Stomach (tissue), 9 donors: Measurements from ENCODE around the gene DNAJC5G. TPM values are rescaled to one million over a fixed set of nuclear protein-coding genes. Genes with fewer than 3 reads are reported as not detected.
"Not testable (repeated sequence)": the region's sequence is repeated elsewhere in the genome, so short reads cannot be mapped to it uniquely, and the experiment has no call there.

Experiments
- DNase-seq, 2 donors: peaks; one replicate each; pipeline versions ENCODE4 v3.0.0 to v3.0.0-alpha.2; 2013 to 2019
- H3K27ac ChIP-seq, 5 donors: fragments of 200-600 bp in 4 of 5; sonication (generic) in 4 of 5; one replicate each; pipeline ENCODE4 v1.5.1; 2013 to 2019; ENCODE audit warnings: mild to moderate bottlenecking in 1 of 5, moderate library complexity in 1 of 5
- H3K27me3 ChIP-seq, 3 donors: fragments of 200-600 bp; sonication (generic); one replicate each; pipeline ENCODE4 v1.5.1; 2017 to 2019; ENCODE audit warnings: mixed run types in 1 of 3
- H3K36me3 ChIP-seq, 4 donors: fragments of 200-600 bp; sonication (generic); 1 replicate in 3 of 4; 2 replicates in 1 of 4; pipeline ENCODE4 v1.5.1; 2016 to 2019
- H3K4me1 ChIP-seq, 4 donors: fragments of 200-600 bp; sonication (generic); one replicate each; pipeline ENCODE4 v1.5.1; 2016 to 2019
- H3K4me3 ChIP-seq, 4 donors: fragments of 200-600 bp; sonication (generic) in 3 of 4; one replicate each; pipeline ENCODE4 v1.5.1; 2016 to 2019; ENCODE audit warnings: mild to moderate bottlenecking in 1 of 4
- H3K9me3 ChIP-seq, 4 donors: fragments of 200-600 bp; sonication (generic); one replicate each; pipeline ENCODE4 v1.5.1; 2016 to 2019
- EP300 ChIP-seq: sonication (generic); formaldehyde crosslinking; IDR thresholded peaks from one replicate; pipeline ENCODE4 v1.6.1; 2017; ENCODE audit warnings: antibody characterized with exemption
- POLR2A ChIP-seq, 4 donors: fragments of 450-650 bp; IDR thresholded peaks; one replicate each; pipeline ENCODE4 v1.6.1; 2016; ENCODE audit warnings: antibody characterized with exemption in 4 of 4, control low read depth in 2 of 4, mild to moderate bottlenecking in 1 of 4, moderate library complexity in 1 of 4
- POLR2AphosphoS5 ChIP-seq, 3 donors: sonication (generic); formaldehyde crosslinking; IDR thresholded peaks; one replicate each; pipeline ENCODE4 v1.6.1; 2016; ENCODE audit warnings: antibody characterized with exemption in 3 of 3
- WGBS, 5 donors: extraction: QIAGEN DNeasy Blood & Tissue Kit in 3 of 5; methylation state at CpG; one replicate each; pipeline versions ENCODE4 v1.1.5 to v1.1.7; 2013 to 2018; 5-methylcytosine and 5-hydroxymethylcytosine counted together
- intact Hi-C: fragments of 100-400 bp; cut with DNase I; formaldehyde crosslinking; loops from one replicate; pipeline ENCODE4 v1.15.1; 2023; ENCODE audit warnings: low total_unique reads
- polyA plus RNA-seq, 3 donors: library from polyadenylated mRNA; stranded (reverse); fragments of 200-250 nt; gene quantifications; one replicate each; pipeline ENCODE4 v1.2.3, GENCODE V29; 2013
- total RNA-seq, 5 donors: library from RNA; depleted of rRNA; stranded (reverse); fragments of >200 nt; gene quantifications; one replicate each; pipeline versions ENCODE4 v1.1.0 to v1.2.3, GENCODE V29; 2014 to 2016
- TF ChIP-seq, protein P1 (sequence below), 7 experiments: fragments of 450-650 bp in 4 of 7; fragments of 200-600 bp in 3 of 7; sonication (generic) in 3 of 7; IDR thresholded peaks; one replicate each; pipeline ENCODE4 v1.5.1; 2016 to 2019; ENCODE audit warnings: antibody characterized with exemption in 7 of 7, control low read depth in 2 of 7, mild to moderate bottlenecking in 1 of 7
- donor health status: healthy with polysubstance abuse.
- donor health status: Bipolar disorder and iron deficiency.
- donor health status: healthy.

The DNAJC5G gene
- total and polyA plus RNA-seq, 8 donors: not detected

DNA sequence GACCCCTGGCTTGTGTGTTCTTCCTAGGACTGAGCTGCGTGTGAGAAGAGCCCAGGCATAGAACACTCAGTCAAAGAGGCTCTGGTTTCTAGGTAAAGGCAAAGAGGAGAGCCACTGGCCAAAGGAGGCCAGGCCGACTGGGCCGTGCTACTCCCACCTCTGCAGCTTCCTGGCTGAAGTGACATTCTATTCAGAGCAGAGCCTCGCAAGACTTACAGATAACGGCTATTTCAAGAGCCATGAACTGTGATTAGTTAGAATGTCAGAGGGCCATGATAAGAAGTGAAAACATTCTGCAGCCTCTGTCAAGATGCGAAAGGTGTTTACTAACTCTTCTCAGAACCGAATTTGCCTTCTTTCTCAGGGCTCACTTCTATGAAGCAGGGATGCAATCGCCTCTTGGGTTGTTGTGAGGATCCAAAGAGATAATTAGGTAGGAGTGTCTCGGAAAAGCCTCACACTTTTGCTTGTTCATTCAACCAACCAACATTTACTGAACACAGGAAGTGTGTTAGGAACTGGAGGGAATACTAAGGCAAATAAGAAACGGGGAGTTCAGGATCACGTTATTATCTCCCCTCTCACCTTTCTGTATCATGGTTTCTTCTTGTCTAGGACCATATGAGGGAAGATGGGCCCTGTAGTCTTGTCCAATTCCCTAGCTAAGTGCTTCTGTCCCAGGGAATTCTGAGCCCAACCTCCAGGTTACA lies 3.4 kb upstream of the DNAJC5G start:
- Histone ChIP-seq H3K27ac (no peak overlapping the region), H3K4me1 (no peaks in the 10 kb centered on the region), H3K36me3 (no peaks in the 10 kb centered on the region), H3K9me3 (no peaks in the 10 kb centered on the region), H3K27me3 (peaks cover 0 to 73% (median 0%) of the 10 kb centered on the region in 3 donors), H3K4me3 (no peak overlapping the region)
- intact Hi-C loops: no loop called here
- DNase-seq: no peak
- TF ChIP-seq, protein P1, sequence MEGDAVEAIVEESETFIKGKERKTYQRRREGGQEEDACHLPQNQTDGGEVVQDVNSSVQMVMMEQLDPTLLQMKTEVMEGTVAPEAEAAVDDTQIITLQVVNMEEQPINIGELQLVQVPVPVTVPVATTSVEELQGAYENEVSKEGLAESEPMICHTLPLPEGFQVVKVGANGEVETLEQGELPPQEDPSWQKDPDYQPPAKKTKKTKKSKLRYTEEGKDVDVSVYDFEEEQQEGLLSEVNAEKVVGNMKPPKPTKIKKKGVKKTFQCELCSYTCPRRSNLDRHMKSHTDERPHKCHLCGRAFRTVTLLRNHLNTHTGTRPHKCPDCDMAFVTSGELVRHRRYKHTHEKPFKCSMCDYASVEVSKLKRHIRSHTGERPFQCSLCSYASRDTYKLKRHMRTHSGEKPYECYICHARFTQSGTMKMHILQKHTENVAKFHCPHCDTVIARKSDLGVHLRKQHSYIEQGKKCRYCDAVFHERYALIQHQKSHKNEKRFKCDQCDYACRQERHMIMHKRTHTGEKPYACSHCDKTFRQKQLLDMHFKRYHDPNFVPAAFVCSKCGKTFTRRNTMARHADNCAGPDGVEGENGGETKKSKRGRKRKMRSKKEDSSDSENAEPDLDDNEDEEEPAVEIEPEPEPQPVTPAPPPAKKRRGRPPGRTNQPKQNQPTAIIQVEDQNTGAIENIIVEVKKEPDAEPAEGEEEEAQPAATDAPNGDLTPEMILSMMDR (IDR thresholded peaks at IDR 0.05): no peak
- no peak for TF ChIP-seq POLR2A (IDR thresholded peaks at IDR 0.05)
- TF ChIP-seq EP300: no peak
- no peak for TF ChIP-seq POLR2AphosphoS5 (IDR thresholded peaks at IDR 0.05)
- 30 to 46% (median 36%) methylated on average over 11 of the region's 11 CpGs for WGBS, 5 donors

DNA sequence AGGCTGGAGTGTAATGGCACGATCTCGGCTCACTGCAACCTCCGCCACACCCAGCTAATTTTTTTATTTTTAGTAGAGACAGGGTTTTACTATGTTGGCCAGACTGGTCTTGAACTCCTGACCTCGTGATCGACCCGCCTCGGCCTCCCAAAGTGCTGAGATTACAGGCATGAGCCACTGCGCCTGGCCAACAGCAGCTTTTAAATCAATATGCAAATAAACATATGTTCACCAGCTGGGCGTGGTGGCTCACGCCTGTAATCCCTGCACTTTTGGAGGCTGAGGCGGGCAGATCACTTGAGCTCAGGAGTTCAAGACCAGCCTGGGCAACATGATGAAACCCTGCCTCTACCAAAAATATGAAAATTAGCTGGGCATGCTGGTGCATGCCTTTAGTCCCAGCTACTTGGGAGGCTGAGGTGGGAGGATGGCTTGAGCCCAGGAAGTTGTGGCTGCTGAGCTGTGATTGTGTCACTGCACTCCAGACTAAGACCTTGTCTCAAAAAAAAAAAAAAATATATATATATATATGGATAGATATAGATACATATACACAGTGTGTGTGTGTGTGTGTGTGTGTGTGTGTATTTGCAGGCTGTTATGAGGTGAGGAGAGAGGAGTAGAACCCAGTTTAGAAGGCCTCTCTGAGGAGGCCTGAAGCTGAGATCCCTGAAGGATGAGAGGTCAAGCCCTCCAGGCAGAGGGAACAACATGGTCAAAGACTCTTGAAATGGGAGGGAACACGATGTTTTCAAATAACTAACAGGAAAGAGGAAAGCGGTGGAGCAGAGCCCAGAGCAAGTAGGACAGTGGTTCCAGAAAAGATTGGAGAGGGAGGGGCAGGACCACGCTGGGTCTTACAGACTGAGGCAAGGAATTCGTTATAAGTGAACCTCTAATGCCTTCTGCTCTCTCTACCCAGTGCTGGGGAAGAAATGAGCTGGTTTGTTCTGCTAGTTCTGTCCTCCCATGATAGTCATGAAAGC lies 2.4 kb upstream of the DNAJC5G start:
- intact Hi-C loops, H3K4me1 ChIP-seq, H3K36me3 ChIP-seq, DNase-seq, H3K4me3 ChIP-seq, H3K27ac ChIP-seq, H3K9me3 ChIP-seq: not testable (repeated sequence)
- WGBS, 5 donors: 47 to 71% (median 58%) methylated on average over 15 of the region's 15 CpGs
- H3K27me3 ChIP-seq: peaks cover 0 to 73% (median 0%) of the 10 kb centered on the region in 3 donors

DNA sequence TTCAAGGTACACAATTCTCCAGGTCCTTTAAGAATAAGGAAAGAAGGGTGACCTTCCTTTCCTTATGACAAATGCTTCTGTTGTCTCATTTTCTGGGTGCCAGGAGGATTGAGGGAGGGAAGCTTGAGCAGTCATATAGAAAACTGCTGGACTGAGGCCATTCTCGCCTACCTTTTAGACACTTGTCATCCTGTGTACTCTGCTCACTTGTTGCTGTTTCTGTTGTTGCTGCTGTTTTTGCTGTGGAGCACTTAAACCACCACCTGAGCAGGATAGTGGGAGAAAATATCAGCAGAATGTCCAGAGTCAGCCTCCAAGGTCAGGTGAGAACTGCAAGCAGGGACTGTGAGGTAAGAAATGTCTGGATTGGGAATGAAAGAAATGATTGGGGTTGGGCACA lies 2.8 kb downstream of the DNAJC5G start:
- intact Hi-C loops: no loop called here
- peaks cover 0 to 7% (median 0%) of the 10 kb centered on the region in 4 donors for H3K4me1 ChIP-seq
- H3K4me3 ChIP-seq: no peak overlapping the region
- TF ChIP-seq EP300 (no peak), POLR2AphosphoS5 (IDR thresholded peaks at IDR 0.05) (no peak)
- no peak overlapping the region for H3K27ac ChIP-seq
- peaks cover 0 to 68% (median 13%) of the 10 kb centered on the region in 3 donors for H3K27me3 ChIP-seq
- H3K36me3 ChIP-seq: no peaks in the 10 kb centered on the region
- no peaks in the 10 kb centered on the region for H3K9me3 ChIP-seq
- 45 to 100% (median 70%) methylated on average over 1 of the region's 1 CpG for WGBS, 5 donors
- DNase-seq: no peak

DNA sequence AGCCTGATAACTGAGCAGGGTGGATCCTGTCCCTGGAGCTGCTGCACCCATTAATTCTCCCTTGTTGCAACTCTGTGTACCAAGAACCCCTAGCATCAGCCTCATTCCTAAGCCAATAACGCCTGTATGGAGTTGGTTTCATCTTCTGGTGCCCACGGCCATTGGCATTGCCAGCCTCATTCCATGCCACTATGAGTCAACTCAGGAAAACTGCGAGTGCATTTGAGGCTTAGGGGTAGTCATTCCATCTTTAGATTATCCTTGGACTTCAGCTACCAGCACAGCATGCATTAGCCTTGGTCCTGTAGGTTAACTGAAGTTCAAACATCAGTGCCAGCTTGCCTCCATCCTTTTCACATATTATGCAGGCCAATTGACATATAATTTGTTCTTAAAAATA lies 5.6 kb downstream of the DNAJC5G start:
- peaks cover 0 to 66% (median 13%) of the 10 kb centered on the region in 3 donors for H3K27me3 ChIP-seq
- no peaks in the 10 kb centered on the region for H3K9me3 ChIP-seq
- no peak overlapping the region for H3K4me3 ChIP-seq
- intact Hi-C loops: loop anchor here (5.0 kb wide), 1 partner anchor 179 kb away; no protein-coding TSS in a partner anchor
- no peak overlapping the region for H3K27ac ChIP-seq
- WGBS, 5 donors: 62 to 83% (median 77%) methylated on average over 3 of the region's 3 CpGs
- no peaks in the 10 kb centered on the region for H3K36me3 ChIP-seq
- peaks cover 0 to 7% (median 0%) of the 10 kb centered on the region in 4 donors for H3K4me1 ChIP-seq
- no peak for TF ChIP-seq EP300
- no peak for TF ChIP-seq POLR2A (IDR thresholded peaks at IDR 0.05)
- TF ChIP-seq, protein P1 (IDR thresholded peaks at IDR 0.05): no peak
- TF ChIP-seq POLR2AphosphoS5 (IDR thresholded peaks at IDR 0.05): no peak
- DNase-seq: no peak

DNA sequence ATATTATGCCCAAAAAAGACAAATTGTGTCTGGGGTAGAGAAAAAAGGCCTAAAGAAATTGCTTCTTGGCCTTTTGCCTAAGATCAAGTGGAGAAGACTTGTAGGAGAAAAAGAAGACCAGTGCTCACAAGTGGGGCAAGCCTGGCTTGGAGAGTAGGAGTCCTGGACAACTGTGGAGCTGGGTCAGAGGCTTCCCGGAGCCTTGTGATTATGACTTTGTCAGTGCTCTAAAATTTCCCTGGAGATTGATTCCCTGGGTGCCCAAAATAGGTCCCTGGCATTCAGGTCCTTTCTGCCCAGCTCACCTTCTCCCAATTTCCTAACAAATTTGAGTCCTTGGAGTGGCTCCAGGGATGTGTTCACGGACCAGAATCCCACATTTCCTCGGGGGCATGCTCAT lies 6.2 kb downstream of the DNAJC5G start:
- peaks cover 0 to 67% (median 13%) of the 10 kb centered on the region in 3 donors for H3K27me3 ChIP-seq
- no peak overlapping the region for H3K27ac ChIP-seq
- no peaks in the 10 kb centered on the region for H3K9me3 ChIP-seq
- WGBS, 5 donors: 63 to 79% (median 76%) methylated on average over 3 of the region's 3 CpGs
- H3K4me1 ChIP-seq: peaks cover 0 to 7% (median 0%) of the 10 kb centered on the region in 4 donors
- TF ChIP-seq, protein P1 (IDR thresholded peaks at IDR 0.05): no peak
- TF ChIP-seq POLR2A (IDR thresholded peaks at IDR 0.05): no peak
- no peak for TF ChIP-seq POLR2AphosphoS5 (IDR thresholded peaks at IDR 0.05)
- no peak for TF ChIP-seq EP300
- H3K36me3 ChIP-seq: no peaks in the 10 kb centered on the region
- no peak overlapping the region for H3K4me3 ChIP-seq
- intact Hi-C loops: loop anchor here (5.0 kb wide), 1 partner anchor 179 kb away; no protein-coding TSS in a partner anchor
- no peak for DNase-seq
